HG02610 (cell line): ENCODE results near the gene LRP3.
"Not testable (repeated sequence)": the region's sequence is repeated elsewhere in the genome, so short reads cannot be mapped to it uniquely, and the experiment has no call there.

ENCODE experiments used
- ATAC-seq: cut with Tn5 transposase; IDR thresholded peaks from one replicate; pipeline ENCODE4 v1.9.1; 2021; ENCODE audit warnings: mild to moderate bottlenecking, moderate library complexity; ENCODE audit not compliant: unreplicated experiment

Gene LRP3

GRCh38 chr19:33175886-33176669 lies 18.1 kb upstream of the LRP3 start:
- peak; percentile 0 for ATAC-seq

- ATAC-seq = peak; percentile 85
Measured at GRCh38 chr19:33176670-33177416, 17.3 kb upstream of the LRP3 start.

- peak; percentile 16 for ATAC-seq
Measured at GRCh38 chr19:33177417-33177979, 16.6 kb upstream of the LRP3 start.

GRCh38 chr19:33186431-33187182 lies 7.5 kb upstream of the LRP3 start:
- ATAC-seq = no peak

- no peak for ATAC-seq
Measured at GRCh38 chr19:33187183-33187540, 7.0 kb upstream of the LRP3 start.

GRCh38 chr19:33189453-33189852 lies 4.7 kb upstream of the LRP3 start:
- ATAC-seq = no peak

GRCh38 chr19:33191092-33191491 lies 3.0 kb upstream of the LRP3 start:
- not testable (repeated sequence) for ATAC-seq

- ATAC-seq = no peak
Measured at GRCh38 chr19:33191501-33191900, 2.6 kb upstream of the LRP3 start.

GRCh38 chr19:33192010-33192409 lies 2.1 kb upstream of the LRP3 start:
- no peak for ATAC-seq

- ATAC-seq = no peak
Measured at GRCh38 chr19:33193269-33193864, 763 bp upstream of the LRP3 start.

GRCh38 chr19:33194532-33194885 lies 379 bp downstream of the LRP3 start:
- ATAC-seq = no peak

- no peak for ATAC-seq
Measured at GRCh38 chr19:33194886-33195644, 935 bp downstream of the LRP3 start.

- no peak for ATAC-seq
Measured at GRCh38 chr19:33195645-33196347, 1.7 kb downstream of the LRP3 start.

- no peak for ATAC-seq
Measured at GRCh38 chr19:33196446-33197193, 2.5 kb downstream of the LRP3 start.

- no peak for ATAC-seq
Measured at GRCh38 chr19:33197591-33198000, 3.5 kb downstream of the LRP3 start.

- no peak for ATAC-seq
Measured at GRCh38 chr19:33198169-33198568, 4.0 kb downstream of the LRP3 start.

GRCh38 chr19:33199441-33200265 lies 5.5 kb downstream of the LRP3 start:
- no peak for ATAC-seq

- ATAC-seq = no peak
Measured at GRCh38 chr19:33201473-33201872, 7.3 kb downstream of the LRP3 start.
